Measurements from ENCODE around the gene CRACDL. TPM values are rescaled to one million over a fixed set of nuclear protein-coding genes. Genes with fewer than 3 reads are reported as not detected.

Gene CRACDL
- total and polyA plus RNA-seq, 2 donors (not counting 3 experiments of a cell fraction or from before 2014, with no cell fraction given), result 0.92 to 6.3 TPM

- CTCF ChIA-PET, result interaction anchor here (0.8 kb wide), 1 partner anchor 10 kb away, joined by 3 read pairs; no protein-coding TSS in a partner anchor
- no peak for FAIRE-seq
Measured at GRCh38 chr2:98801286-98801685, 134.7 kb downstream of the CRACDL start.

More at GRCh38 chr2:98801286-98801685, 134.7 kb downstream of the CRACDL start:
- Histone ChIP-seq H3K36me3 (ENCODE audit: control insufficient read depth in 2 of 2, extremely low read depth in 1 of 2, insufficient read depth in 2 of 2, low read length in 2 of 2) (no peaks in the 10 kb centered on the region), H3K27ac (ENCODE audit: insufficient read depth, low read depth, low read length) (no peak overlapping the region), H2AFZ (ENCODE audit: low read depth, low read length) (no peak overlapping the region), H3K9me3 (replicated peaks; ENCODE audit: control insufficient read depth, insufficient read depth, low read length) (no peaks in the 10 kb centered on the region), H3K9me1 (replicated peaks; ENCODE audit: control insufficient read depth, extremely low read depth, insufficient read depth, low read length) (no peaks in the 10 kb centered on the region), H3K4me3 (replicated peaks in 1 of 3; ENCODE audit: insufficient read depth in 1 of 3, low read depth in 1 of 3, low read length in 3 of 3) (no peak overlapping the region), H3K4me2 (ENCODE audit: insufficient read depth, low read length) (no peak overlapping the region), H4K20me1 (replicated peaks; ENCODE audit: control insufficient read depth, extremely low read depth, insufficient read depth, low read length) (no peaks in the 10 kb centered on the region), H3K27me3 (ENCODE audit: control insufficient read depth in 2 of 2, insufficient read depth in 2 of 2, low read length in 2 of 2) (no peaks in the 10 kb centered on the region), H3K9ac (replicated peaks; ENCODE audit: extremely low read depth, insufficient read depth, low read length) (no peak overlapping the region), H3K4me1 (ENCODE audit: control insufficient read depth, extremely low read depth, insufficient read depth, low read length) (peaks cover 34% of the 10 kb centered on the region), H3K79me2 (ENCODE audit: control insufficient read depth, insufficient read depth, low read length) (no peaks in the 10 kb centered on the region)
- dilution Hi-C loops (cut with MboI; ENCODE audit: extremely low pct_ligation_motif_present, low sequenced_read_pairs), result no loop called here
- TF ChIP-seq POLR2AphosphoS5 (IDR thresholded peaks at IDR 0.05; ENCODE audit: insufficient read depth, low read depth, low read length) (no peak), CTCF (IDR thresholded peaks at IDR 0.05; ENCODE audit: extremely low read depth in 1 of 2, insufficient read depth in 1 of 2, low read depth in 1 of 2, low read length in 2 of 2) (no peak), MYC (IDR thresholded peaks at IDR 0.05; ENCODE audit: low read depth, low read length) (no peak), JUN (IDR thresholded peaks at IDR 0.05; ENCODE audit: borderline replicate concordance, insufficient read depth, insufficient read length, low read depth) (no peak), POLR2A (IDR thresholded peaks at IDR 0.05; ENCODE audit: low read depth, low read length) (no peak), GATA2 (IDR thresholded peaks at IDR 0.05; ENCODE audit: insufficient read depth, insufficient read length, low read depth, low read length) (no peak), EZH2 (IDR thresholded peaks at IDR 0.05; ENCODE audit: borderline replicate concordance, low read depth, low read length, severe bottlenecking) (no peak), FOS (IDR thresholded peaks at IDR 0.05; ENCODE audit: borderline replicate concordance, insufficient read depth, low read length) (no peak)
- TF ChIP-seq, protein P1, sequence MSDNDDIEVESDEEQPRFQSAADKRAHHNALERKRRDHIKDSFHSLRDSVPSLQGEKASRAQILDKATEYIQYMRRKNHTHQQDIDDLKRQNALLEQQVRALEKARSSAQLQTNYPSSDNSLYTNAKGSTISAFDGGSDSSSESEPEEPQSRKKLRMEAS (IDR thresholded peaks at IDR 0.05; ENCODE audit: insufficient read depth, insufficient read length), result no peak
- DNase-seq (ENCODE audit: low read depth, low spot score), result no peak
- BruUV-seq (replicated peaks), result no TSS peak
- POLR2A ChIA-PET, result no interaction called here
- intact Hi-C loops (cut with micrococcal nuclease), result no loop called here
